Ammon's horn (tissue), 1 donor: ENCODE data around the gene AGER.
A peak's percentile ranks its signal among the peaks of the same experiment; 100 is the strongest.

Source experiments
- DNase-seq: peaks from one replicate; pipeline ENCODE4 v3.0.0-alpha.2; 2016; ENCODE audit warnings: low spot score

The AGER gene

GRCh38 chr6:32168807-32169591 is 15.1 kb downstream of the AGER start:
- DNase-seq: no peak

- DNase-seq: no peak
Observed at GRCh38 chr6:32168350-32168749, 15.7 kb downstream of the AGER start.

GRCh38 chr6:32167761-32168262 is 16.2 kb downstream of the AGER start:
- DNase-seq: no peak

- no peak for DNase-seq
Observed at GRCh38 chr6:32167154-32167760, 16.8 kb downstream of the AGER start.

GRCh38 chr6:32166411-32167061 is 17.5 kb downstream of the AGER start:
- DNase-seq: no peak

- no peak for DNase-seq
Observed at GRCh38 chr6:32164295-32164694, 19.8 kb downstream of the AGER start, which contains the start of gene EGFL8. Gene EGFL8 (plus strand): TSS chr6:32164595. CDS start chr6:32166166, 1,571 bp downstream.

- DNase-seq: peak; percentile 58
Observed at GRCh38 chr6:32163559-32164258, 20.3 kb downstream of the AGER start.

GRCh38 chr6:32158052-32158451 is 26.0 kb downstream of the AGER start:
- DNase-seq: no peak

- no peak for DNase-seq
Observed at GRCh38 chr6:32156891-32157290, 27.2 kb downstream of the AGER start.

- DNase-seq: peak; percentile 70
Observed at GRCh38 chr6:32154514-32155161, 29.4 kb downstream of the AGER start.

GRCh38 chr6:32153564-32154513 is 30.2 kb downstream of the AGER start, which contains the start of gene PPT2:
Gene PPT2 (plus strand): TSS chr6:32154141. CDS start chr6:32154595, 454 bp downstream.
- DNase-seq: peak; percentile 95

- no peak for DNase-seq
Observed at GRCh38 chr6:32152769-32153563, 31.1 kb downstream of the AGER start.

GRCh38 chr6:32151863-32152768 is 31.9 kb downstream of the AGER start, which contains the start of gene PRRT1:
Gene PRRT1 (minus strand): TSS chr6:32151939. CDS start chr6:32151827, 112 bp downstream.
- peak; percentile 52 for DNase-seq

GRCh38 chr6:32151181-32151862 is 32.7 kb downstream of the AGER start:
- no peak for DNase-seq

- DNase-seq: no peak
Observed at GRCh38 chr6:32149932-32150870, 33.9 kb downstream of the AGER start.

- DNase-seq: no peak
Observed at GRCh38 chr6:32149092-32149755, 34.8 kb downstream of the AGER start.
